HG02642 (cell line): ENCODE results near the gene CMTM7.

Experiments used
- ATAC-seq: cut with Tn5 transposase; IDR thresholded peaks from one replicate; pipeline ENCODE4 v1.9.1; 2021; ENCODE audit warnings: mild to moderate bottlenecking; ENCODE audit not compliant: unreplicated experiment, poor library complexity

CMTM7 gene

DNA sequence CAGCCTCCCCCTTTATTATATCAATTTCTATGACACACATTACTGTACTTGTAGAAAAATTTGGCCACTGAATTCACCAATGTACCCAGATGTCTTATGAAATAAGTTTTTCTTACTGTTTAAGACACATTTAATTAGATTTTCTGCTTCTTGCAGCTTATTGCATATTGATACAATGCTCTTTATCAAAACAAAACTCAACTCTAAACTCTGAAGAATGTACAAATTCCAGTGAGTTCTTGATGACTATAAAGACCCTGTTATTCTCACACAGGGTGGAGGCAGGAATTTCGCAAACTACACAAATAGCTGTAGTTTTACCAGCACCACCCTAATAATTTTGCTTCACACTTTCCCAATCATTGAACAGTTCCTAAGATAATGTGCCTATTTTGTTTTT lies 89.0 kb downstream of the CMTM7 start:
- no peak for ATAC-seq

DNA sequence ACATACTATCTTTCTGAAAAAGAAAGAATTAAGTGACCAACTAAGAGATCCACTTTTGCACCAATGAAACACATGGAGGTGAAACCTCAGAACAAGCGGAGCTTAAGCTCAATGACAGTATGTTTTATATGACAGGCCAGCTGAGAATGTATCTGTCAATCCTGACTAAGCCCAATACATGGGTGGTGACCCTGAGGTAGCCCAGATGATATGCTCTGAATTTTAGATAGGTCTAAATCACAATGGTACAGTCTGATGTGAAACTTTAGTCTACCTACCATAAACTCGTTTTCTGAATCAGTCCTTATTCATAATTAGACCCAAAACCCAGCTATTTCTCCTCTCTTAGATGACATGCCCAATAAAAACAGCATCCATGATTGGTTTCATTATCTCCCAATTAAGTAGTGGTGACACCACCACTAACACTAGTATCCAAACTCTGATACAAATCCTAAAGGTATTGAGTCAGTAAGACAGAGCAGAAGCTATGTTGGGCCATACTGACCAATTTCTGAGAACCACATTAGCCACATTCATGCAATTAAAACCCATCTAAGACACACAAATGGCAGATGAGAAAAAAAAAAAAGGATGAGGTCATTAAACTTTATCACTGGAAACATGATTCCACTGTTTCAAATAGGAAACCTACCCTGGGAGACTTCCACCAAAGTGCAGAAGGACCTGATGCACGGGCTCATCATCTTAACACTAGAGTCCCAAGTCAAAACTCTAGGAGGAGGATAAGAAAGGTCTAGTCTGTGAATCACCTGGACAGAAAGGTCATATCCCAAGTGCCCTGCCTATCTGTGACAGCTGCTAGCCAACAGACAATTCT lies 90.4 kb downstream of the CMTM7 start:
- ATAC-seq: no peak

DNA sequence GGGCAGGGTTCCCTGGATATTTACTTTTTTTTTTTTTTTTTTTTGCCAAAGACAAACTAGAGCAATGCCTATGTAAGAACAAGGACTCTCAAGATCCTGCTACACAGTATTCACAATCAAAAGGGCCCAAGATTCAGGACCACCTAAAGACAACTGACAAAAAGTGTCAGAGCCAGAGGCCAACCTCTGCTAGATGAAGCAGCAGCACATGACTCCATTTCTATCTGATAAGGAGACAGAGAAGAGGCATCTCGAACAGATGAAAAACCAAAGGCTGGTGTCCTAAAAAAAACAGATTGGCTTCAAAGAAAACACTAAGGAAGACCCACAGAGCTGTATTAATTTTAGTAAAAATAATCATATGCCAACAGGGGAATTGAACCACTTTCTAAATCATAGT lies 91.0 kb downstream of the CMTM7 start:
- no peak for ATAC-seq

DNA sequence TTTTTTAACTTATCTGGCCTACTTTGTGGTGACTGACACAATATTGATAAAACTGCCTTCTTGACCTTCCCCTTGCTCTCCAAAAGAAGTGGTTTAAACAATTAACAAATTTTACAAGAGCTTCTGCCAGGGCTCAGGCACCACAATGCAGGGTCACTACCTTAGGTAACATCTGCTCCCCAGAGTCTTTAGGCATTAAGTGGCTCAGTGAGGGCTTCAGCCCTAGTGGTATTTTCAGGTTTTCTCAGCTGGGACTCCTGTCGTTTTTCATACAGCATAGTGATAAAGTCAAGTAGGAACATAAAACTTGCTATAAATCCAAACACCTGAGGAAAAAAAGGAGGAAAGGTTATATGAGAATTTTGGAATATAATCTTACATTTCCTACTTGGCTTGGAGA lies 92.1 kb downstream of the CMTM7 start:
- ATAC-seq: no peak

DNA sequence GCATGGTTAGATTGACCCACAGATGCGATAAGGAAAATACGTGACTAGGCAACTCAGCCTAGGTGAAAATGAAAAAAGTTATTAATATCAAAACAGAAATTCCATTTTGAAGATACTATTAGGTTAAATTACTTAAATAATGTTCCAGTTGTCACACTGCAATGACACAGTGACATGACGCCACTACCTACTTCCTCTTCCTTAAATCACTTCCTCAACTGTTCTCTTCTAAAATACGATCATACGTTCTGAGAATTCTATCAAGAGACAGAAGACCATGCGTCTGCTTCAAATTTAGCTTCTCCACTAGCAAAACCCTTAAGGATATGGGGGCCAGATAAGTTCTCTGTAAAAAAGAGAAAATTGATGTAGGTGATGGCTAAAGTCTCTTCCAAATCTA lies 92.8 kb downstream of the CMTM7 start:
- no peak for ATAC-seq

DNA sequence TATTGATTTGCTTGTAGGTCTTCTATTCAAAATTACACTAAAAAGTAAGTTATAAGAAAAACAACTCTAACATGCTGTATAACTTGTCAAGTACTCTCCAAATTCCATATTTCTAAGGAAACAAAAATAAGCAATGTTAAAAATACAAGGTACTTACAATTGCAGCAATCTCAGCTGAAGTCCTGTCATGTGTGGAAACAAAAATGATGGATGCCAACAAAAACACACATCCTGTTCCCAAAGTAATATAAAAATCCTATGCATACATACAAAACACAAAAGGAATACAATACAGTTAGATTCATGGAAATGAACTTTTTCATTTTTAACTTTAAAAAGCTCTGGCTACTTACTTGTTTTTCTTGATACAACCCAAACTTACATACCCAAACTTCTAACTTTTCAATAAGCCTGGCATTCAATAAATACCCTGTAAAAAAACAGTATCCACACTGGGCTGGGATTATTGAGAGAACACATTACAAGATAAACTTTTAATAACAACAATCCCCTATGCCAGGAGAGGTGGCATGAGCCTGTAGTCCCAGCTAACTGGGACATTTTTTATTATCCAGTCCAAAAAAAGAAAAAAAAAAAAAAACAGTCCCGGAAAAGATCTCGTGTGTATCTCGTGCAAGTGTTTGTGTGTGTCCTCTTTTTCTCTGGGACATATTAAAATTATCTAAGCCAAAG lies 96.3 kb downstream of the CMTM7 start:
- no peak for ATAC-seq

DNA sequence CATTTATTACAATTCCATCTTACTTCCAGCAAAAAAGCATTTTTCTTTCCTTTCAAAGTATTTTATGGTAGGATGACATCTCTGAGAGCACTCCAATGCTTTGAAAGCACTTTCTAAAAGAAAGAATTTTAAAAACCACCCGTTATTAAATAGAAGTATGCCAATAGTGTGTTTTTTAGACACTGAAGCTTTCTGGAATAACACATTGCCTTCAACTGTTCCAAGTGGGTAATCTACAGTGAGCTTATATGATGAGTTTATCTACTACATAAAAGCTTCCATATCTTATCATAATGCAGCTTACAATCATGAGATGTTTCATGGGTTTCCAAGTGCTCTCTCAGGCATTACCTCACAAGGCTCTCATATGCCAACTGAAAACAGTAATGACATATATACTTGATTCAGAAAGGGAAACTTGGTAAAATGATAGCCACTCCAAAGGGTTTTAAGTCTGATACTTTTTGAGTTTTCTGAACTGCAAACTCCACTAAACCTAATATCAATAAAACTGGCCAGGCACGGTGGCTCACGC lies 96.9 kb downstream of the CMTM7 start:
- no peak for ATAC-seq

DNA sequence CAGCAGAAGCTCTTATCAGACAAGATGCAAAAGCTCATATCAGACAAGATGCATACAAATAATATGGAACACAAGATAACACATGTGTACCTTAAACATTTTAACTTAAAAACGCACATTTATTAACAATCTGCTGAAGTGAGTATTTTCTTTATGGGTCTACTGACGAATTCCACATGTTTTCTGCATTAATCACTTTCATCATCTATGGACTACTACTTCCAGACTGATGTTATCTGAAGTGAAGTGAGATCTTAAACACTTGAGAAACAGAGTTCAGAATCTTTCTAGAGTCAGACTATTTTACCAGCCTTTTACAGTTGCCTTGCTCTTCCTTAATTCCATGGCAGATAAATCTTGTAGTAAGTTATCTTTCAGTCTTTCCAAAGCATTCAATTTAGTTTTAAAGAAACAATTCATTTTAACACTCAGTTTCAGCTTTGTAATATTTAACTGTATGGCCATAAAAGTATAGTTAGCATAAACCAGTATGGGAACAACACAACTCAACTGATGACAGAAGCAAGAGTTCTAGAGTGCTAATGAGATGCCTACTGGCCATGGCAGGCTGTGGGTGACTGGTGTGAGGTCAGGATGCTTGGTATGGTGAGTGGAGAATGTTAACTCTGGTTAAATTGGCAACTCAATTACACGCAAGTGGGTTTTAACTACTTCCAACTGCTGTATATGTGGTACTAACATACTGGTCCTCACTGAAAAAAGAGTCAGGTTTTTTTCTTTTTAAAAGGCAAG lies 101.2 kb downstream of the CMTM7 start:
- no peak for ATAC-seq

DNA sequence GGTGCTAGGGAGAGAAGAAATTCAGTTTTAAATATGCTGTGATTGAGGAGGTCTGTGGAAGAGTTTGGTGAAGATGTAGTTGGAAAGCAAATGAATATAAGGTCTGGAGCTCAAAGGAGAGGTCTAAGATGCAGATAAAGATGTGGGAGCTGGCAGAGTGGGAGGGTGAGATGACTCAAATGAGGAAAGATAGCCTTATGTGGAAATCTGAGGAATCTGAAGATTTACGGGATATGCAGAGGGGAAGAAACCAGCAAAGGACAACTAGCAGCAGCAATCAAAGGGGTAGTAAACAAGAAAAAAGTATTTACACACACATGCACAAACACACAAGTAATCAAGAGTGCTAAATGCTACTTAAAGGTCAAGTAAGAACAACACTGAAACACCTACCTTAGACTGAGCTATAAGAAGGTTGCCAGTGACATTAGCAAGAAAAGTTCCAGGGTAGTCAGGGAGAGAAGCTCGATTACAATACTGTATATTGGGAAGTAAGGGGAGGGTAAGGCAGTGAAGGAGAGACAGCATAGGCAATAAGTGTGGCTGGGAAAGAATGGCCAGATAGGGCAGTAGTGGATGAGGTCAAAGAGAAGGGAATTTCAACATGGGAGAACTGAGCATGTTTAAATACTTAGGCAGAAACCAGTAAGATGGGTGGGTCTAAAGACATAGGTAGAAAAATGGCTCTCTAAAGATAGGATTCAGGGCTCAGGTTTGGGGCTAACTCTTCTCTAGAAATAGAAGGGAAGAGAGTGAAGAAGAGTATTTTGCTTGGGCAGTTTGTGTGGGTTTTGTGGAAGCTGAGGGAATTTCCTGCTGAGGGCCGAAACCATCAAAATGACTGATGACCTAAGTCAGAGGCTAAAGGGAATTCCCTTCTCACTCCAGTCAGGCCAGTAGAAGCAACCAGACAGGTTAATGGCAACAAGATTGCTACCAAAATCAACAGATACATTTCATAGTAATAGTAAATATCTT lies 102.1 kb downstream of the CMTM7 start:
- peak; percentile 84 for ATAC-seq

DNA sequence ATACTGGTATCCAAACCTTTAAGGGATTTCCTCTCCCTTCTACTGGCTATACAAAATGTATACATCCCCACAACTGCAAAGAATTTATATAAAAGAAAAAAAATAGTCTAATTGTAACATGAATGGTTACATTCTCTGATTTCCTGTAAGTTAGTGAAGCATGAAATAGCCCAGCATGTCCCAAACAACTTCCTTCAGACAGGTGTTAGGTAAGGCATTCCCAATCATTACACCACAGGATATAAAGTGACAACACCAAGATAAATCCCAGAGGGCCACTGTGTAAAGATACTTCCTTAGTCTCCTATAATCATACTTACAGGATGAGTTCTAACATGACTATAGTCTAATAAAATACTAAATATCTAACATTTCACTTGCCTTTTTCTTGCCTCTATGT lies 103.4 kb downstream of the CMTM7 start:
- no peak for ATAC-seq

DNA sequence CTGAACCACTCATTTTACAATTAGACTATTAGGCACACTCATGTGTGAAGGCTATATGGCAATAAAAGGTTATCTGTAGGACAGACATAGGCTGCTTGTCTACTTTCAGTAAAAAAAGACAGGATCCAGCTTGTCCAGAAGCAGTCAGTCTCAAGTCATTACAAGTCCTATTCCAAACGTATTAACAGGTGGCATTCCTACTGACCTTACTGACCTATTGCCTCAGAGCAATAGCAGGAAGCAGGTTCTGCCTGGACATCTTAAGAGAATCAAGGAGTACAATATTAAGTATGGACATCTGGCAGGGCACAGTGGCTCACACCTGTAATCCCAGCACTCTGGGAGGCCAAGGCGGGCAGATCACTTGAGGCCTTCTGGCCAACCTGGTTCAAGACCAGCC lies 104.0 kb downstream of the CMTM7 start:
- no peak for ATAC-seq

DNA sequence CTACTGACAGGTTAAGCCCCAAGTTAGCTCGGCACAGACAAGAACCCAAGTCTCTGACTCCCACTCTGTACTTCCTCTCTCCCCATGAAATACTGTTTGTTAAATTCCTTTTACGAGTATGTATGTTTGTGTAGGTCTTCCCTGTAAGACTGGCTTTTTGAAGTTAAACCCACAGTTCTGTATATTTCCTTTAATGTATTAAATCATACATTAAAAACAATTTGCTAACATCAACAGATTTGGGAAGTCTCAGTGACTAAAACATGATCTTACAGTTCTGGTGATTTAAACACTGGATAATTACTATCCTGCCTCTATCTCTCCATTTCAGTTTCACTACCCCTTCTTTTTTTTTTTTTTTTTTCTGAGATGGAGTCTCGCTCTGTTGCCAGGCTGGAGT lies 106.6 kb downstream of the CMTM7 start:
- ATAC-seq: no peak

DNA sequence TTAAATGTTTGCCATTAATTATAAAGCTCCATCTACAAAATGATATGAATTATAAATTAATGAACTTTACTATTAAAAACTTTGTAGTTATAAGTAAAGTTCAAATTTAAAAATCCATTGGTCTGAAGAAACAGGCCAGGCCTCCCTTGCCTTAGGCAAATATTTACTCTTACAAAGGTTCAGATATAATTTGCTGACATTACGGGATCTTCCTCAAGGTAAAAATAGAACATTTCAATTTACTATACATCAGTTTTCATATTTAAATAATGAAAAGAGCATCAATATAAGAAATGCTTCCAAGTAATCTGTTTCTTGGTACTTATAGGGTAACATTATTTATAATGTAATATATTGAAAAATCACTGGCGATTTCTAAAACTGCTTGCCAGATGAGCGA lies 107.3 kb downstream of the CMTM7 start:
- ATAC-seq: no peak

DNA sequence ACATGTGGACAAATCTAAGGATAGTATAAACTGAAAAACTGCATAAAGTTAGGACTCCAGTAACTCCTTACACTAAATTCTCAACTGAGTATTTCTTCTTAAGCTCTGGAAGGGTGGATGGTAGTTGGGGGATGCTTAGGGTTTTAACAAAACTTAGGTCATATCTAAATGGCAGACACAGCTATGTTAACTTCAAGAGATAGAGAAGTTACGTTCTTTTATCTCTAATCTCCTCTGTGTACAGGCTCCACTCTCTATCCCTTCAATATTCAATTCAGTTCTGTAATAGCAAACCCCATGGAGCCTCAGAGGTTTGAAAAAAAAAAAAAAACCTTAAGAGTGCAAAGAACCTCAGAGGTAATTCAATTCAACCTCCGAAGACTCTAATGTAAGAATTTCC lies 107.9 kb downstream of the CMTM7 start:
- no peak for ATAC-seq

DNA sequence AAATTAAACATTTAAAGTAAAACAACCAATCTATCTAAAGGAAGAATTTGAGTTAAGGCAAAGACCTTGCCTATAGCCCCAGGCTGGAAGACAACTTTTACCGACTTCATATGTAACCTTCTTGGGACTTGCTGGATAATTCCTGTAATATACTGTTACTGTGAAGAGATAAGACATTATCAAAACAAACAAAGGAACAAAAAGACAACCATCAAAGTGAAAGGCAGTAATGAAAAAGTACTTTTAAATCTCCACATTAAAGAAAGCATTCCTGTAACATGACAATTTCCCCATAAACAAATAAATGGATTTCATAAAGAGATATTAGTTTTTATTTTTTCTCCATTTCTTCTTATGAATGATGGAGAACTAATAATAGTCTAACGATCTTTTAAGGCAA lies 108.6 kb downstream of the CMTM7 start:
- ATAC-seq: no peak

DNA sequence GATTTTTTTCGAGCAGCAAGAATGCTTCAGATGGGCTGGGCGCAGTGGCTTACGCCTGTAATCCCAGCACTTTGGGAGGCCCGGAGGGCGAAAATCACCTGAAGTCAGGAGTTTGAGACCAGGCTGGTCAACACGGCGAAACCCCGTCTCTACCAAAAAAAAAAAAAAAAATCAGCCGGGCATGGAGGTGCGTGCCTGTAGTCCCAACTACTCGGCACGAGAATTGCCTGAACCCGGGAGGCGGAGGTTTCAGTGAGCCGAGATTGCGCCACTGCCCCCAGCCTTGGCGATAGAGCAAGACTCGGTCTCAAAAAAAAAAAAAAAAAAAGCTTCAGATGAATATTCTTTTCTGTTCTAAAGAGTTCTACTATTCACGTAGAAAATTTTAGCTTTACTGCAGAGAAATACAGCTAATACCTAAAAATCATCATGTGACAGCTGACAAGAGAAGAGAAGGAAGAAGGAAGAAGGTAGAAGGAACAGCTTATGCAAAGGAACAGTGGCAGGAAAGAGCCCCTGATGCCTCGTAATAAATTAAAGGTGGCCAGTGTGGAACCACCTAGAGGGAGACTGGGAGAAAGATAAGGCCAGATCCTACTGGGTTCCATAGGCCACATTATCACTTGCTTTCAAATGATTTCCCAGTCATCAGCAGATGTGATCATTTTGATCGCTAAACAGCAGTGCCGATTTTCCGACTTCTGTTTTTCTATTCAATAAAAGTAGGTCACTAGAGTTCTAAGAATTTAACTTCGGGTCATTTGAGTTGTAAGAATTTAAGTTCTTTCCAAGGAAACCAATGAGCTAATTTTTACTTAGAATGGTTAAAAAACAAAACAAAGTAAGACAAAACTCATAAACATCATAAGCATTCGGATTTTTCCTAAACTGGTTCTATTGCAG lies 109.5 kb downstream of the CMTM7 start:
- ATAC-seq: no peak

DNA sequence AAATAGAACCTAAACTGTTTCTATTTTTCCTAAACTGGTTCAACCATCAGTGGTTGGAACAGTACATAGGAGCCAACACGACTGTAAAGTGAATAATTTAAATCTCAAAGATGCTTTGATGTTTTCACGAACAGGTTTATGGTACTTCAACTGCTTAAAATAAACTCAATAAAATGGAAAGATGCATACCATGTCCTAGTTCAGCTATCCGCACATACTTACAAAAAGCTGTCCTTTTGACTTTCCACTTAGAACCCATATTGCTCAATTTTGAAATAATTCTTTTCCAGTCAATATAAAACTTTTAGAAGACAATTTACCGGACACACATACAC lies 110.1 kb downstream of the CMTM7 start:
- no peak for ATAC-seq

DNA sequence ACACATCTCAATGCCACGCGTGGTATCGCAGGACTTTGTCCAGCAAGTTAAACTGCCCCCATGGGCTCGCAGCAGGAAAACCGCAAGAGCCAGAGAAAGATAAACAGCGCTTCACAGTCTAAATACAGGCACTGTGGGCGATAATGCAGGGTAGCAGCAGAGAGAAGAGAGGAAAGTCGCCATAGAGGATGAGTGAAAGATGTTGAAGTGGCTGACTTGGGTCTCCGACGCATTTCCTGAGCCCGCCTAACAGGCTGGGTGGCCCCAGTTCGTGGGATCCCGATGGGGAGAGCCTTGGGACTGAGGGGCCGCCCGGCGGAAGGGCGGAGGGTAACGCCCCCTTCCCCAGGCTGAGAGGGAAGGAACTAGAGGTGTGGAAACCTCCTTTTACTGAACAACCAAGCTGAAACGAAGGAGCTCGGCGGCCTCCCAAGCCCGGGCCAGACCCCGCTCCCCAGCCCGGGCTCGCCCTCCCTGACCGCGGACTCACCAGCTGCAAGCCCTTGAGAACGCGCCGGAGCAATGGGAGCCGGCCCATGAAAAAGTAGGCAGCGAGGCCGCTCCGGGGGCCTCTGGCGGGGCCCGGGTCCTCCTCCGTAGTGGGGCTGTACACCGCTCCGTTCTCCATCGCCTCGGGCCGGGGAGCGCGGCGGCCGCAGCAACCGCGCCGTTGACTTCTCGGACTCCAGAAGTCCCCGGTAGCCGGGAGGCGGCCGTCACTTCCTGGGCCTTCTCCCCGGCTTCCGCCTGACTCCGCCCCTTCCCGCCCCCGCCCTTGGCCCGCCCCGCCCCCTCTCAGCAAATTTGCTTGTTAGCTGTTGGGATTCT lies 110.7 kb downstream of the CMTM7 start, which contains the start of gene CMTM6:
Gene CMTM6 (minus strand): TSS at position 735 of the 828 bp plus-strand sequence. CDS start 107 bp downstream, at position 628.
- ATAC-seq: peak; percentile 89
